NCI-H2196 treated with DMSO at 0.1 percent for 48 hours (cell line): ENCODE measurements around the gene SLC25A33.
"Not testable (repeated sequence)": the region's sequence is repeated elsewhere in the genome, so short reads cannot be mapped to it uniquely, and the experiment has no call there.

Experiments used
- DNase-seq: peaks from one replicate; lab custom pipeline; 2025; ENCODE audit not compliant: unreplicated experiment; lab: John Stamatoyannopoulos, UW

Gene SLC25A33

DNA sequence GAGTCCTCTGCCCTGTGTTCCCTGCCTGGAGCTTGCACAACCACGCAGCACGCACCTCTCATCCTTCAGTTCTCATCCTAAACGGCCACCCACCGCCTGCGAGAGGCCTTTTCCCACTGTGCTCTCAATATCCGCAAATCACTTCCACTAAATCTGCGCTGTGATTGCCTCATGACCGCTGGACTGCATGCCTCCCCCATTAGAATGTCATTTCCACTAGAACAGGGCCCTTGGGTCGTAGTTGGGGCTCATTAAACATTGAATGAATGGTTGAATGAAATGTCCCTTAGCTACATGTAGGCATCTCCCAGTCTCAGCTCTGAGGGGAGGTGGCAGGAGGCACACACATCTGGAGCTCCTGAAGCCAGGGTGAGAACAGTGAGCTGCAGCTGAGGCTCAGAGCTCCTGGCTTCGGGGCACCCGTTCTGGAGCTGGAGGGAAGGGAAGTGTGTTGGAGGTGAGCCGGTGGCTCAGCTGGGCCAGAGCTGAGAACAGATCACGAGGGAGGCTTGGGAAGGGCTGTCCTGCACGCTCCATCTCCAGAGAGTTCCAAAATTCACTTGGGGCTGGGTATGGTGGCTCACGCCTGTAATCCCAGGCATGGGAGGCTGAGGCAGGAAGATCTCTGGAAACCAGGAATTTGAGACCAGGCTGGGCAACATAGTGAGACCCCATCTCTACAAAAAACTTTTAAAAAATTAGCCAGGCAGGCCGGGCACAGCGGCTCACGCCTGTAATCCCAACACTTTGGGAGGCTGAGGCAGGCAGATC is 79.8 kb downstream of the SLC25A33 start:
- DNase-seq = no peak

DNA sequence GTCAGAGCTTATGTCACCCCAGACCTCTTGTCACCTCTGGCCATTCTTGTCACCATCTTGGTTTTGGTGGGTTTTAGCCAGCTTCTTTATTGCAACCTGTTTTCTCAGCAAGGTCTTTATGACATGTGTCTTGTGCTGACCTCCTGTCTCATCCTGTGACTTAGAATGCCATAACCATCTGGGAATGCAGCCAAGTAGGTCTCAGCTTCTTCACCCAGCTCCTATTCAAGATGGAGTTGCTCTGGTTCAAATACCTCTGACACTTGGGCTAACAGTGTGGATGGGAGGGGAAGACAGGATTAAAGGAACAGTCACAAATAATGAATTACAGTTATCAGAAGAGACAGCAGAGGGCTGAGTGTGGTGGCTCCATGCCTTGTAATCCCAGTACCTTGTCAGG is 81.8 kb downstream of the SLC25A33 start:
- no peak for DNase-seq

DNA sequence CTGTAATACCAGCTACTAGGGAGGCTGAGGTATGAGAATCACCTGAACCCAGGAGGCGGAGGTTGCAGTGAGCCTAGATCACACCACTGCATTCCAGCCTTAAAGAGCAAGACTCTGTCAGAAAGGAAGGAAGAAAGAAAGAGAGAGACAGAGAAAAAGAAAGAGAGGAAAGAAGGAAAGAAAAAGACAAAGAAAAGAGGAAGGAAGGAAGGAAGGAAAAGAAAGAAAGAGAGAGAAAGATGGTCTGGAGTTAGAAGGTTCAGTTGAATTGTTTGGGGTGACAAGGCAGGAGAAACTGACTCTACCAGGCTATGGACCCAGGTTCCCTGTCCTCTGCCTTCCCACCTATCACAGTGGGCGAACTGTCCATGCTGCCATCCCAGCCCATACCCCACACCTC is 84.8 kb downstream of the SLC25A33 start:
- DNase-seq = no peak

DNA sequence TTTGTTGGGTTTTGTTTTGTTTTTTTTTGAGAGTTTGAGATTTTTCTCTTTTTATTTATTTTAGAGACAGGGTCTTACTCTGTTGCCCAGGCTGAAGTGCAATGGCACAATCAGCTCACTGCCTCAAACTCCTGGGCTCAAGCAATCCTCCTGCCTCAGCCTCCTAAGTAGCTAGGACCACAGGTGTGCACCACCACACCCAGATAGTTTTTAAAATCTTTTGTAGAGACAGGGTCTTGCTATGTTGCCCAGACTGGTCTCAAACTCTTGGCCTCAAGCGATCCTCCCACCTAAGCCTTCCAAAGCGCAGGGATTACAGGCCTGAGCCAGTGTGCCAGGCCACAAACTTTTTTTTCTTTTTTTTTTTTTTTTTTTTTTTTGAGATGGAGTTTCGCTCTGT is 85.8 kb downstream of the SLC25A33 start:
- DNase-seq = not testable (repeated sequence)

DNA sequence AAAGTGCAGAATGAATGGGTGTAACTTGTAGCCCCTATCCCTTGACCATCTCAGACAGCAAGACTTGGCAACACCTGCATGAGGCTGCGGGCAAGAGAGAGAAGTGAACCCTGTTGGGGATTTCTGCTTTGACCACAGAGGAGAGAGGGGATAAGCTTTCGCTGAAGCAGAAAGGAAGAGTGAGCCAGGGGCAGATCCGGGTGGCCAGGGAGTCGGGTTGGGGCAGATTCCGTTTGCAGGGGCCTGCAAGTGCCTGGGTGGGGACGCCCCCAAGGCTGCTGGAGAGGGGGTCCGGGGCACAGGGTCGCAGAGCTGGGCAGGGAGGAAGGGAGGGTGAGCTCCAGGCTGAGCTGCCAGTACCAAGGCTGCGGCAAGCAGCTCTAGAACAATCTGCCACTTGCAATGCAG is 86.9 kb downstream of the SLC25A33 start:
- no peak for DNase-seq

DNA sequence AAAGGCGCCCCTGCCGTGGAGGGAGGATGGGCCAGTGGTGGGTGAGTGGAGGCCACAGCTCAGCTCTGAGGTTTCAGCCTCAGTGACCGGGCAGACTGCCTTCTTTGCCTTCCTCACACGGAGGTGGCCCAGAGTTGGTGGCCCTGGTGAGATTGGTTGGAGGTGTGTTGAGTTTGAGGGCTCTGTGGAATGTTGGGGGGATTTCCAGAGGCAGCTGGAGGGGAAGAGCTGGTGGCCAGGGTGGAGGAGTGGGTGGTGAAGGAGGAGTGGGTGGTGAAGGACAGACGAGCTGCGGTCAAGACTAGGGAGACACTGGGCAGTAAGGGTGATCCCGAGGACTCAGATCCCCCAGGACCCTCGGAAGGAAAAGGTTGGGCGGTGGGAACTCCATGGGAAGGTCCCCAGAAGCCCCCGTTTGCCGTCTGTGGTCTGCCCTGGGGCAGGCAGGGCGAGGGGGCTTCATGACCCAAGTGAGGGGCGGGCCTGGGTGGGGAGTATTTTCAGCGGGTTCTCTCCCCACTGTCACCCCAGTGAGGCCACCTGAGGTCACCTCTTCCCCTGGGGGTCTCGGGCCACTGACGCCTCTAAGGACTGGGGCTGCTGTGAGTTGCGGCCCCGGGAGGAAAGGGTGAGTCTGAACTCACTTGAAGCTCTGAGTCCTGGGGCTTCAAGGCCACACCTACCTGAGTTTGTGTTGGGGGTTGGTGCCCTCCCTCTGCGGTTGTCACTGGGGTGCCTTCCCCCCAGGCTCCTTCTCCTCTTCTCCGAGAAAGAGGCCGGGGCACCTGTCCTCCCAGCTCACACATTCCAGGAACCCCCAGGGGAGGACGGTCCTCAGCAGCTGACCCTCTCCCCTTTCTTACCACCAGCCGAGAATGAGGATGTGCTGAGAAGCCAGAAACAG is 89.5 kb downstream of the SLC25A33 start:
- DNase-seq = no peak

DNA sequence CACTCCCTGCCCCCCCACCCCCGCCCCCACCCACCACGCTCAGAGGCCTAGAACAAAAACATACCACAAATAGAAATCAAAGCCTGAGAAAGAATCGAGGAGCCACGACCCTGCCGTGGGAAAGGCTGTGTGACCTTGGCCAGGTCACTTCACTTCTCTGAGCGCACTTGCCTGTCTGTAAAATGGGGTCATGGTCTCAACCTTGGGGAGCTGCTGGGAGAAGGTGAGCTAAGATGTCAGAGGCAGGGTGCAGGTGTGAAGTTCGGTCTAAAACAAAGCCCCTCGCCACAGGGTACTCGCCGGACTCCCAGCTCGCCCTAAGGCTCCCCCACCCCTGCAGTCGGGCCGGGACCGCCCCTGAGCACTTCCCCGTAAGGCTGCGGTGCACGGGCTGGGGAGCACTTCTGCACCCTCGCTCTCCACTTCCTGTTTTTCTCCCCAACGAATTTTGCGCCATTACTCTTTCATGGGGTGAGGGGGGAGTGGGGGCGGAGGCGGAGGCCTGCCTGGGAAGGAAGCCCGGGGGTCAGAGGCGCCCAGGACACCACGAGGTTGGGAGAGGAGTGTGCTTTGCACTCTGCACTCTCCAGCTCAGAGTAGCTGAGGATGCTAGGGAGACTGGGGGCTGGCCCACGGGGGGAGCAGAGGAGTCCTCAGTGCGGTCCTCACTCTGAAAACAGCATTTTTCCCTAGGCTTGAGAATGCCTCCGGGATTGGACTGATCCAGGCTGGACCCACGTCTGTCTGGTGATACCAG is 90.4 kb downstream of the SLC25A33 start:
- DNase-seq = no peak

DNA sequence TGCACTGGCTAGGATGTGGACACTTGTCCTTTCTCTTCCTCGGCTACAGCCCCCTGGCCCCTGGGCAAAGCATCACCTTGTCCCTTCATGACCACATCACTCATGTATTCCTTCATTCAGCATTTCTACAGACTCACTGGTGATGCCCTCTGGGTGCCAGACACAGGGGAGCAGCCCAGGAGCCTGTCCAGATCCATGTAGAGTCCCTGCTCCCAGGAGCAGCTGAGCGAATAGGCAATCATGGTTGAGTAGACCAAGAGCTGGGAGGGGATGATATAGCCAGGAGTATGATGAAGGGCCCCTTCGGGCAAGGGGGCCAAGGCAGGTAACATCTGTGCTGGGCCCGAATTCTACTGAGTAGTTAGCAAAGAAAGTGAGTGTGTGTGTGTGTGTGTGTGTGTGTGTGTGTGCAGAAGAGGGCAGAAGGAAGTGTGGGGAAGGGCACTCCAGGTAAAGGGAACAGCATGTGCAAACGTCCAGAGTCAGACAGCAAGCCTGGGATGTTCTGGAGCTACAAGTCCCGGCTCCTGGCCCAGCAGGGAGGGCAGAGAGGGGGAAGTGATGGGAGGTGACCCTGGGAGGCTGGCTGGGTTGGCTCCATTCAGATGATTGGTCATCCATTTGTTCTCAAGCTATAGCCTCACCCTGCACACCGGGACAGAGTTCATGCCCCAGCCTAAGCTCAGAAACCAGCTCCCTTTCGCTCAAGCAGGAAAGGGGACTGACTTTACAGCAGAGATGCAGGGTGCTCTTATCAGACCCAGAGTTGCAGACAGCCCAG is 91.3 kb downstream of the SLC25A33 start:
- DNase-seq = no peak

DNA sequence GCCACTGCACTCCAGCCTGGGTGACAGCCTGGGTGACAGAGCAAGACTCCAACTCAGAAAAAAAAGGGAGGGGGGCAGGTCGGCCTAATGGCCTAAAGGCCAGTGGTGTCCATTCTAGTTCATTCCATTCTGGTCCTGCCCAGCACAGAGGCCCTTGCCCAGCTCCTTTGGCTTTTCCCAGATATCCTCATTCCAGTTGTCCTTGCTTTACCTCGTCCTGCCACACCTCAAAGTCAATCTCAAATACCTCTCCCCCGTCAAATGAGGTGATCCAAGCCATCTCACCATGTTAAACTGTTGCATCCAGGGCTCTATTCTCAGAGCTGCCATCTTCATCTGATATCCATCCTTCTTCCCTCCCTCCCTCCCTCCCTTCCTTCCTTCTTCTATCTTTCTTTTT is 92.3 kb downstream of the SLC25A33 start:
- no peak for DNase-seq

DNA sequence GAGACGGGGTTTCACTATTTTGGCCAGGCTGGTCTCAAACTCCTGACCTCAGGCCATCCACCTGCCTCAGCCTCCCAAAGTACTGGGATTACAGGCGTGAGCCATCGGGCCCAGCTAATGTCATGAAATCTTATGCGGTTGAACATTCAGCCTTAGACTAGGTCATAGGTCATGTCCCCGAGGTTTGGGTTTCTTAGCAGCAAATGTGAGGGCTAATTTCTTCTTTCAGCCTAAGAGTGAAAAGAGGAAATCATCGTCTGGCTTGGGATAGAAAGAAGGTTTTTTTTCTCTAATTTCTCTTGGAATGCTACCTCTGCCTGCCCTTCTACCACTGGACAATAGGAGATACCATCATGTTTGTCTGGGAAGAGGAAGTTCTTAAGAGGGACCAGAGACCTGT is 94.2 kb downstream of the SLC25A33 start:
- no peak for DNase-seq

DNA sequence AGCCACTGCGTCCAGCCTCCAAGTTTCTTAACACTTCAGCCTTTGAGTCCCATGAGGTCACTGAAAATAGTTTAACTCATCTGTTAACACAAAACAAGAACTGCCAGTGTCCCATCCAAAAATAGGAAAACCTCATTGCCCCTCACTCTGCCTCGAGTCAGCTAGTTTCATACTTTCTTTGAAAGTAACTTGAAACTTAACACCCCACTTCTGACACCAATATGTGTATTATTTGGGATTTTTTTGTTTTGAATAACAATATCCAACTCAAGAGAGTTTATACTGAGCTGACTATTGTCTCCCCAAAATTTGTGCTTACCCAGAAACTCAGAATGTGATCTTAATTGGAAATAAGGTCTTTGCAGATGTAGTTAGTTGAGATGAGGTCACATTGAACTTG is 95.3 kb downstream of the SLC25A33 start:
- no peak for DNase-seq
